ENCODE results near the gene COPS8. TPM values are rescaled to one million over a fixed set of nuclear protein-coding genes. Genes with fewer than 3 reads are reported as not detected.

Gene COPS8
- total RNA-seq, result 46.9 TPM

DNA sequence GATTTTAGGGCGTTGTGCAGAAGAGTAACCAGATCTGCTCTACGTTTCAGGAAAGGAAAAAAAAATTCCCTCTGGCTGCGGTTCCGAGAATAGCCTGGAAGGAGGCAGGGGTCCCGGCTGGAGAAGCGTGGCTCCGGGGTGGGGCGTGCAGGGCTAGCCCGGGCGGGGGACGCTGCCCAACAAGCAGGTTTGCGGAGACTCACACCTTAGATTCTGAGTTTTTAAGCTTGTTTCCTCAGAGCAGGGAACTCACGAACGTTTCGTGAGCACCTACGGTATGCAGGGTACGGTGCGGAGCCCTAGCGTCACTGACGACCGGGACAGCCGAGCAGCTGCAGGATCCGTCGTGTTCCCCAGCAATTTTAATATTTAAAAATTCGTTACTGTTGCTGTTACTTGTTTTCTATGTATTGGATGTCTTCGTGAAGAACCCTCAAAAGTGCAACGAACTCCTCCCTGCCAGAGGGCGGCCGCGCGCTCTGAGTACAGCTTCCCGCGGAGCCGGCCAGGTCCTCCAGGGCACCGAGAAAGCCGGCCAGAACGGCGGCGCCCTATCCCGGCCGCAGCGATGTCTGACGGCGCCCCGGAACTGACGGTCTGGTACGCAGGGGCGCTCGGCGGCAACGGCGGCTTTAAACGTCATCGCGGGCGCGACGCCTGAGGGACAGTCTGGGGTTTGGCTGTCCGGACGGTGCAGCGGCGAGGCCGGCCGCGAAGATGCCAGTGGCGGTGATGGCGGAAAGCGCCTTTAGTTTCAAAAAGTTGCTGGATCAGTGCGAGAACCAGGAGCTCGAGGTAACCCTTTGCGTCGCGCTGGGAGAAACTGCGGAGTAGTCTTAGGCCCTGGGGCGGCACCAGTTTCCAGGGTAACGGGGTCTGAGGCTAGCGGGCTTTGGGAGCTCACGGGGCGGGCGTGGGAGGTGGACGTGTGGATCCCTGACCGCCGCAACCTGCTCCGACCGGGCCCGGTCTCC lies at the start of gene COPS8:
Gene COPS8 (plus strand): TSS at position 642 of the 974 bp plus-strand sequence. CDS start 76 bp downstream, at position 718.
- H3K27me3 ChIP-seq, result no peaks in the 10 kb centered on the region
- intact Hi-C loops (cut with DNase I), result no loop called here
- no peaks in the 10 kb centered on the region for H3K36me3 ChIP-seq
- peaks cover 17% of the 10 kb centered on the region for H3K4me1 ChIP-seq
- no peaks in the 10 kb centered on the region for H3K9me3 ChIP-seq
- H3K27ac ChIP-seq, result peak within 1 kb of the TSS; percentile 91
- TF ChIP-seq, protein P1, sequence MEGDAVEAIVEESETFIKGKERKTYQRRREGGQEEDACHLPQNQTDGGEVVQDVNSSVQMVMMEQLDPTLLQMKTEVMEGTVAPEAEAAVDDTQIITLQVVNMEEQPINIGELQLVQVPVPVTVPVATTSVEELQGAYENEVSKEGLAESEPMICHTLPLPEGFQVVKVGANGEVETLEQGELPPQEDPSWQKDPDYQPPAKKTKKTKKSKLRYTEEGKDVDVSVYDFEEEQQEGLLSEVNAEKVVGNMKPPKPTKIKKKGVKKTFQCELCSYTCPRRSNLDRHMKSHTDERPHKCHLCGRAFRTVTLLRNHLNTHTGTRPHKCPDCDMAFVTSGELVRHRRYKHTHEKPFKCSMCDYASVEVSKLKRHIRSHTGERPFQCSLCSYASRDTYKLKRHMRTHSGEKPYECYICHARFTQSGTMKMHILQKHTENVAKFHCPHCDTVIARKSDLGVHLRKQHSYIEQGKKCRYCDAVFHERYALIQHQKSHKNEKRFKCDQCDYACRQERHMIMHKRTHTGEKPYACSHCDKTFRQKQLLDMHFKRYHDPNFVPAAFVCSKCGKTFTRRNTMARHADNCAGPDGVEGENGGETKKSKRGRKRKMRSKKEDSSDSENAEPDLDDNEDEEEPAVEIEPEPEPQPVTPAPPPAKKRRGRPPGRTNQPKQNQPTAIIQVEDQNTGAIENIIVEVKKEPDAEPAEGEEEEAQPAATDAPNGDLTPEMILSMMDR (IDR thresholded peaks at IDR 0.05), result peak in 2 of 3 experiments; percentile 5 to 34
- TF ChIP-seq POLR2A (IDR thresholded peaks at IDR 0.05) (peak in 1 of 2 donors; percentile 82), POLR2AphosphoS5 (IDR thresholded peaks at IDR 0.05; ENCODE audit: insufficient read depth in 1 of 2, low read depth in 1 of 2) (peak; percentile 98)
- peak within 1 kb of the TSS; percentile 78 for H3K4me3 ChIP-seq
- no peak for DNase-seq (ENCODE audit: extremely low spot score in 2 of 2)

DNA sequence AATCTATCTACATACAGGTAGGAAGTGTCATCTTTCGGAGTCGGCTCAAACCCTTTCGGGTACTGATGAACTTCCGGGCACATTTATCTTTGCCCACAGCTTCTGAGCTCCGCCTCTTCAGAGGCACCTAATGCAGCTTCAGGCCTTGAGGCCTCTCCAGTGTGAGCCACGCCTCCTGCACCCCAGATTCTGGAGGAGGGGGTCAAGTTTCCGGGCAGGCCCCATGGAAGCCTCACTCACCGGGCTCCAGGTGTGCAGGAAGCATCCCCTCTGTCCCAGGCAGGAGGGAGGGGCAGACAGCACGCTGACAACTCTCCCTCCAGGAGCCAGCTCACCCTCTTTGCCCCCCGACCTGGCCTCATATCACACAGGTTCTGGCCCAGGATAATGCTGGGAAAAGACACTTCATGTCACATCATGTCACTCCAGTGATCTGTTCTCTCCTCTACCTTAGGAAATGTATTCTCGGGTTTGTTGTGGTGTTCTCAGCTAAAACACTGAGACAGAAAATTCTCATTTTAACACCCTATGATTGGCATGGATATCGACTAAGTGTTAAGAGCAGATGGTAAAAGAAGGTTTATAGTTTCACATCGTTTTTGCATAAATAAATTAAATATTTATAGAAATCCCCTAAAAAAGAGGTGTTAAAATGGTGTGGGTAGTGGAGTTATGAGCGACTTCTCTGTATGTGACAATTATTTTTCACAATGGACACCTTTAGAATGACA lies 46.2 kb upstream of the COPS8 start:
- DNase-seq (ENCODE audit: extremely low spot score in 2 of 2), result no peak
- no peaks in the 10 kb centered on the region for H3K27me3 ChIP-seq
- no peak overlapping the region for H3K27ac ChIP-seq
- H3K36me3 ChIP-seq, result no peaks in the 10 kb centered on the region
- TF ChIP-seq POLR2A (IDR thresholded peaks at IDR 0.05) (no peak), POLR2AphosphoS5 (IDR thresholded peaks at IDR 0.05; ENCODE audit: insufficient read depth in 1 of 2, low read depth in 1 of 2) (no peak)
- TF ChIP-seq, protein P1 (IDR thresholded peaks at IDR 0.05), result no peak
- H3K4me1 ChIP-seq, result no peaks in the 10 kb centered on the region
- no peak overlapping the region for H3K4me3 ChIP-seq
- intact Hi-C loops (cut with DNase I), result no loop called here
- no peaks in the 10 kb centered on the region for H3K9me3 ChIP-seq

DNA sequence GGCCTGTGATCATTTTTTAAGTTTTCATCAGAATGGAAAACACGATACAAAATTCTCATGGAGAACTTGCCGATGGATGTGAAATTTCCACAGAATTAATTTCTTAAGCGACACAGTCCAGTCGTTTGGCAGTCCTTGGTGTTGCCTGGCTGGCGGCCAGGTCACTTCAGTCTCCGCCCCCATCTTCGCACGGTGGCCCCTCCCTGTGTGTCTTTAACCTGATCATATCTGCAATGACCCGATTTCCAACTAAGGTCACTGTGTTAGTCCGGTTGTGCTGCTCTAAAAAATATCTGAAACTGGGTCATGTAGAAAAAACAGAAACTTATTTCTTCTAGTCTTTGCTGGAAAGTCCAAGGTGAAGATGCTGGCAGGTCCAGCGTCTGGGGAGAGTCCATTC lies 44.5 kb upstream of the COPS8 start:
- no peaks in the 10 kb centered on the region for H3K27me3 ChIP-seq
- no peaks in the 10 kb centered on the region for H3K36me3 ChIP-seq
- DNase-seq (ENCODE audit: extremely low spot score in 2 of 2), result no peak
- H3K9me3 ChIP-seq, result no peaks in the 10 kb centered on the region
- intact Hi-C loops (cut with DNase I), result no loop called here
- H3K4me1 ChIP-seq, result no peaks in the 10 kb centered on the region
- H3K4me3 ChIP-seq, result no peak overlapping the region
- no peak overlapping the region for H3K27ac ChIP-seq
- TF ChIP-seq, protein P1 (IDR thresholded peaks at IDR 0.05), result no peak
- TF ChIP-seq POLR2A (IDR thresholded peaks at IDR 0.05) (no peak), POLR2AphosphoS5 (IDR thresholded peaks at IDR 0.05; ENCODE audit: insufficient read depth in 1 of 2, low read depth in 1 of 2) (no peak)

DNA sequence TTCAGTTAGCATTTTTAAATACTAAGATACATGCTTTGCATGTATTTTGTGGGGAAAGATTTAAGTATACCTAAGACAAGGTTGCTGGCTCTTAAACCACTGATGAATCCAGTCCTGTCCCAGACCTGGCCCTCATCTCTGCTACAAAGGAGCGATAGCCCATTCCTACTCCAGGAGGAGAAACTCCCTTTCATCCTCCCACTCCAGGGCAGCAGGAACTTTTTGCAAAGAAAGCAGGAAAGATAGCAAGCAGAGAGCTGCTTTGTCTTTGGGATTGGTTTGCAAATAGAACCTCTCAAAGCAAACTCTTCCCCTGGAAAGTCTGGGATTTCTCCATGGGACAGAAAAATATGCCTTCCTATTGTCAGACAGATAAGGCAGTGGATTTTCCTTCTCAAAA lies 43.6 kb upstream of the COPS8 start:
- Histone ChIP-seq H3K4me1 (no peaks in the 10 kb centered on the region), H3K36me3 (no peaks in the 10 kb centered on the region), H3K9me3 (no peaks in the 10 kb centered on the region), H3K27ac (no peak overlapping the region), H3K4me3 (no peak overlapping the region), H3K27me3 (no peaks in the 10 kb centered on the region)
- intact Hi-C loops (cut with DNase I), result no loop called here
- no peak for TF ChIP-seq POLR2AphosphoS5 (IDR thresholded peaks at IDR 0.05; ENCODE audit: insufficient read depth in 1 of 2, low read depth in 1 of 2)
- TF ChIP-seq, protein P1 (IDR thresholded peaks at IDR 0.05), result no peak
- TF ChIP-seq POLR2A (IDR thresholded peaks at IDR 0.05), result no peak
- no peak for DNase-seq (ENCODE audit: extremely low spot score in 2 of 2)
